K562 (cell line): ENCODE results near the gene PLCG2. TPM values are rescaled to one million over a fixed set of nuclear protein-coding genes. Genes with fewer than 3 reads are reported as not detected.
"Not testable (repeated sequence)": the region's sequence is repeated elsewhere in the genome, so short reads cannot be mapped to it uniquely, and the experiment has no call there.

Source experiments
- ATAC-seq: fragments of 200-7000 bp; cut with Tn5 transposase; 3 replicates; pipeline ENCODE4 v1.9.1; 2020; ENCODE audit warnings: moderate library complexity
- BruUV-seq: library from RNA; stranded (reverse); fragments of 400-500 nt; replicated peaks from 2 replicates; lab custom pipeline; 2021; lab: Mats Ljungman, UMichigan
- CTCF ChIA-PET: fragments of 300-600 bp; formaldehyde crosslinking; extraction: SDS; loops from one replicate; lab custom pipeline; 2021; ENCODE audit warnings: low intra/inter-chr PET ratio; lab: Yijun Ruan, JAX
- POLR2A ChIA-PET: fragments of 300-600, 350-650 bp; sonication (Branson Sonifier 250); formaldehyde crosslinking; extraction: SDS; loops from one replicate; lab custom pipeline; 2021; ENCODE audit warnings: antibody characterized with exemption, inconsistent platforms; lab: Yijun Ruan, JAX
- DNase-seq, 4 experiments: peaks; one replicate each; pipeline versions ENCODE4 v3.0.0 to v3.0.0-alpha.2; 2011 to 2018; ENCODE audit warnings: low spot score in 3 of 4, mixed read lengths in 3 of 4; ENCODE audit errors: extremely low read depth in 1 of 4
- FAIRE-seq: peaks from 2 replicates; lab custom pipeline; 2011; peaks lifted over from hg19 to GRCh38; lab: Jason Lieb, UNC
- H2AFZ ChIP-seq: 2 replicates; pipeline ENCODE4 v1.6.0; 2011; ENCODE audit warnings: low read depth, low read length, control low read depth, inconsistent platforms
- H3K27ac ChIP-seq: fragments of 200-600 bp; 3 replicates; pipeline ENCODE4 v1.8.0; 2011; ENCODE audit warnings: low read depth, mild to moderate bottlenecking, control low read depth, inconsistent platforms, low read length, moderate library complexity, mixed read lengths; ENCODE audit errors: extremely low read depth
- H3K27me3 ChIP-seq, 2 experiments: fragments of 300-600 bp in 1 of 2; 2 replicates in 1 of 2; 3 replicates in 1 of 2; pipeline versions ENCODE4 v1.6.0 to v1.8.0; 2011; ENCODE audit warnings: inconsistent platforms in 2 of 2, low read length in 2 of 2, mild to moderate bottlenecking in 1 of 2, mixed read lengths in 1 of 2, moderate library complexity in 1 of 2; ENCODE audit not compliant: control insufficient read depth in 2 of 2, insufficient read depth in 2 of 2
- H3K36me3 ChIP-seq: fragments of 300-600 bp; 3 replicates; pipeline ENCODE4 v1.8.0; 2011; ENCODE audit warnings: mild to moderate bottlenecking, low read length, inconsistent platforms; ENCODE audit not compliant: control insufficient read depth, insufficient read depth
- H3K4me1 ChIP-seq, 2 experiments: fragments of 200-600 bp in 1 of 2; replicated peaks in 1 of 2; 2 replicates in 1 of 2; 3 replicates in 1 of 2; pipeline versions ENCODE4 v1.5.1 to v1.8.0; 2011; ENCODE audit warnings: inconsistent platforms in 2 of 2, low read length in 2 of 2, mild to moderate bottlenecking in 1 of 2, mixed read lengths in 1 of 2, moderate library complexity in 1 of 2; ENCODE audit not compliant: control insufficient read depth in 2 of 2, insufficient read depth in 2 of 2
- H3K4me2 ChIP-seq: 2 replicates; pipeline ENCODE4 v1.6.1; 2011; ENCODE audit warnings: low read length, control low read depth, inconsistent platforms, mixed read lengths; ENCODE audit not compliant: insufficient read depth
- H3K4me3 ChIP-seq: fragments of 200-600 bp; sonication (generic), shearing (Covaris generic); 2 replicates; pipeline ENCODE4 v1.5.1; 2016; ENCODE audit warnings: control low read depth, inconsistent platforms
- H3K79me2 ChIP-seq: fragments of 200-600 bp; 3 replicates; pipeline ENCODE4 v1.8.0; 2011; ENCODE audit warnings: low read length, inconsistent platforms; ENCODE audit not compliant: control insufficient read depth, insufficient read depth
- H3K9ac ChIP-seq, 2 experiments: 2 replicates each; pipeline versions ENCODE4 v1.6.0 to v1.6.1; 2011; ENCODE audit warnings: low read depth in 2 of 2, low read length in 2 of 2, control low read depth in 1 of 2, inconsistent platforms in 1 of 2, mild to moderate bottlenecking in 1 of 2, mixed read lengths in 1 of 2; ENCODE audit not compliant: insufficient read depth in 1 of 2
- H3K9me1 ChIP-seq: one replicate; pipeline ENCODE4 v1.6.0; 2011; ENCODE audit warnings: inconsistent platforms, mild to moderate bottlenecking, low read length, moderate library complexity; ENCODE audit not compliant: control insufficient read depth, insufficient read depth
- H3K9me3 ChIP-seq: replicated peaks from 2 replicates; pipeline ENCODE4 v1.5.1; 2011; ENCODE audit warnings: low read depth, low read length, inconsistent platforms; ENCODE audit not compliant: control insufficient read depth, insufficient read depth
- H4K20me1 ChIP-seq: replicated peaks from 2 replicates; pipeline ENCODE4 v1.6.1; 2011; ENCODE audit warnings: low read length, inconsistent platforms, mixed read lengths; ENCODE audit not compliant: control insufficient read depth, insufficient read depth
- CBFA2T2 ChIP-seq: fragments of 450-650 bp; conservative IDR thresholded peaks from 2 replicates; pipeline ENCODE4 v1.6.1; 2017; ENCODE audit warnings: mild to moderate bottlenecking
- HOXB6 ChIP-seq: fragments of 250-450 bp; sonication (Bioruptor Pico); IDR thresholded peaks from 2 replicates; pipeline ENCODE4 v1.5.1; 2022; ENCODE audit warnings: mild to moderate bottlenecking, borderline replicate concordance
- NFYB ChIP-seq: IDR thresholded peaks from 2 replicates; pipeline ENCODE4 v1.6.1; 2011; ENCODE audit warnings: mild to moderate bottlenecking, moderate library complexity; ENCODE audit not compliant: insufficient read length; ENCODE audit errors: extremely low read depth
- NR2C1 ChIP-seq, 2 experiments: fragments of 450-650 bp; IDR thresholded peaks; 2 replicates each; pipeline ENCODE4 v1.6.1; 2017; ENCODE audit warnings: mild to moderate bottlenecking in 2 of 2, antibody characterized with exemption in 1 of 2, inconsistent platforms in 1 of 2, missing compliant biosample characterization in 1 of 2, missing genetic modification characterization in 1 of 2
- USF1 ChIP-seq: sonication (generic); formaldehyde crosslinking; IDR thresholded peaks from 2 replicates; pipeline ENCODE4 v1.9.0; 2022; ENCODE audit warnings: mild to moderate bottlenecking, missing genetic modification reagents
- WGBS: fragments of 100-300 bp; shearing (Covaris generic); methylation state at CpG from one replicate; pipeline ENCODE4 v1.1.6; 2016; ENCODE audit warnings: low coverage, mixed read lengths; ENCODE audit not compliant: insufficient coverage; ENCODE audit errors: missing lambda C conversion rate; 5-methylcytosine and 5-hydroxymethylcytosine counted together
- in situ Hi-C: fragments of 300-500 bp; cut with MboI; formaldehyde crosslinking; loops from 4 replicates; pipeline ENCODE4 v1.15.0; 2018; ENCODE audit warnings: inconsistent platforms, mixed read lengths
- intact Hi-C: fragments of 100-400 bp; cut with micrococcal nuclease; formaldehyde crosslinking; loops from 2 replicates; pipeline ENCODE4 v1.14.2; 2022
- polyA plus RNA-seq, 8 experiments: library from polyadenylated mRNA; depleted of rRNA in 4 of 8; stranded (reverse) in 5 of 8; unstranded in 3 of 8; fragments of >200 nt; fragmentation: Nextera tagmentation in 2 of 8; fragmentation: Illumina TruSeq in 1 of 8; extraction: Ambion mirVana in 2 of 8; extraction: Trizol in 1 of 8; gene quantifications; 2 replicates each; pipeline versions ENCODE4 v1.2.1 to v1.2.3, GENCODE V29; 2011 to 2014; ENCODE audit warnings: inconsistent platforms in 1 of 8, missing spikeins in 1 of 8
- total RNA-seq, 7 experiments: library from RNA; depleted of rRNA in 6 of 7; stranded (reverse); fragments of >200 nt in 6 of 7; fragmentation: Illumina TruSeq in 2 of 7; extraction: Trizol in 2 of 7; gene quantifications; 2 replicates each; pipeline versions ENCODE4 v1.2.1 to v1.2.3, GENCODE V29; 2011 to 2021; ENCODE audit warnings: low replicate concordance in 1 of 7

Gene PLCG2
- total and polyA plus RNA-seq, 9 of the 15 experiments (the other 6 are each of a cell fraction or from before 2014, with no cell fraction given): 0.94 to 7.1 (median 3.1) TPM

GRCh38 chr16:81740169-81740568 lies 38.9 kb upstream of the PLCG2 start (continued):
- no peak for TF ChIP-seq HOXB6
- peak; percentile 22; the same call in 1 of the 2 replicates for TF ChIP-seq NR2C1 (IDR thresholded peaks at IDR 0.05)
- 0 out of 2 replicates have a peak, but pooled peaks have one; percentile 28 for TF ChIP-seq NR2C1 (tag; IDR thresholded peaks at IDR 0.05)
- peak; percentile 43; the same call in 1 of the 2 replicates for TF ChIP-seq CBFA2T2
- TF ChIP-seq USF1 (CRISPR knock-in tag): peak; percentile 82
- peak; percentile 45 for TF ChIP-seq NFYB

- WGBS: 32% methylated on average over 6 of the region's 6 CpGs
- H3K27ac ChIP-seq, BruUV-seq, H3K79me2 ChIP-seq, ATAC-seq, H2AFZ ChIP-seq, H3K4me3 ChIP-seq, H3K9me1 ChIP-seq, FAIRE-seq, DNase-seq, H4K20me1 ChIP-seq, H3K9me3 ChIP-seq, H3K4me2 ChIP-seq, H3K36me3 ChIP-seq, intact Hi-C loops, H3K9ac ChIP-seq, H3K27me3 ChIP-seq: not testable (repeated sequence)
- ChIA-PET CTCF (interaction anchor here (0.7 kb wide), 1 partner anchor 391 kb away, joined by 3 read pairs; no protein-coding TSS in a partner anchor), POLR2A (interaction anchor here (0.6 kb wide), 1 partner anchor 12 kb away, joined by 3 read pairs; no protein-coding TSS in a partner anchor)
- H3K4me1 ChIP-seq: peaks cover 28 to 30% of the 10 kb centered on the region in 2 experiments
- in situ Hi-C loops: loop anchor here (25.0 kb wide), 2 partner anchors 729 to 1204 kb away; partner anchors contain the start of genes CENPN, CMC2 and DYNLRB2
These were observed 37.7 kb upstream of the PLCG2 start for GRCh38 chr16:81741430-81741770.
